AG09309 (cell line): ENCODE results near the gene MYO1A.

Source experiments
- DNase-seq: peaks from one replicate; pipeline ENCODE4 v3.0.0-alpha.2; 2010; ENCODE audit warnings: low read depth
- H3K4me3 ChIP-seq: 2 replicates; pipeline ENCODE4 v1.5.1; 2011; ENCODE audit warnings: mild to moderate bottlenecking, low read depth, low read length, moderate library complexity; ENCODE audit not compliant: control insufficient read depth
- TF ChIP-seq, protein P1 (sequence below): IDR thresholded peaks from 2 replicates; pipeline ENCODE4 v1.5.1; 2011; ENCODE audit warnings: mild to moderate bottlenecking, low read depth, low read length, inconsistent platforms; ENCODE audit not compliant: insufficient read depth, control insufficient read depth; ENCODE audit errors: missing control alignments

Gene MYO1A

DNA sequence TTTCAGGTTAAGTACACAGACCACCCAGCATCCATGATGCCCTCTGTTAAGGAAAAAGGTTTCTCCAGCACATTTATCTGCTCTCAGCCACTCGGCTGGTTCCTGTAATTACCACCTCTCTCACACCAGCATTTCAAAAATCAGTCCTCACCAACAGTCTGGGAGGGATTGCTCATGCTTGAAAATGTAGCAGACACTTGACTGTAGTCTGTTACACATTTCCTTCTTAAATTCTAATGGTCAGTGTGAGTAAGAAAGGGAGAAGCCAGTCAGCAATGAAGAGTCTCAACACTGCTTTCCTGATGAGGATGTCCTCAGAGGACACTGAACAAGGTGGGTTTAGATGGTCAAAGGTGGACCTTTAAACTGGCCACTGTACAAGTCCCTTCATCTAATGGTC lies 49.5 kb downstream of the MYO1A start:
- TF ChIP-seq, protein P1, sequence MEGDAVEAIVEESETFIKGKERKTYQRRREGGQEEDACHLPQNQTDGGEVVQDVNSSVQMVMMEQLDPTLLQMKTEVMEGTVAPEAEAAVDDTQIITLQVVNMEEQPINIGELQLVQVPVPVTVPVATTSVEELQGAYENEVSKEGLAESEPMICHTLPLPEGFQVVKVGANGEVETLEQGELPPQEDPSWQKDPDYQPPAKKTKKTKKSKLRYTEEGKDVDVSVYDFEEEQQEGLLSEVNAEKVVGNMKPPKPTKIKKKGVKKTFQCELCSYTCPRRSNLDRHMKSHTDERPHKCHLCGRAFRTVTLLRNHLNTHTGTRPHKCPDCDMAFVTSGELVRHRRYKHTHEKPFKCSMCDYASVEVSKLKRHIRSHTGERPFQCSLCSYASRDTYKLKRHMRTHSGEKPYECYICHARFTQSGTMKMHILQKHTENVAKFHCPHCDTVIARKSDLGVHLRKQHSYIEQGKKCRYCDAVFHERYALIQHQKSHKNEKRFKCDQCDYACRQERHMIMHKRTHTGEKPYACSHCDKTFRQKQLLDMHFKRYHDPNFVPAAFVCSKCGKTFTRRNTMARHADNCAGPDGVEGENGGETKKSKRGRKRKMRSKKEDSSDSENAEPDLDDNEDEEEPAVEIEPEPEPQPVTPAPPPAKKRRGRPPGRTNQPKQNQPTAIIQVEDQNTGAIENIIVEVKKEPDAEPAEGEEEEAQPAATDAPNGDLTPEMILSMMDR: no peak
- no peak overlapping the region for H3K4me3 ChIP-seq
- DNase-seq: no peak

DNA sequence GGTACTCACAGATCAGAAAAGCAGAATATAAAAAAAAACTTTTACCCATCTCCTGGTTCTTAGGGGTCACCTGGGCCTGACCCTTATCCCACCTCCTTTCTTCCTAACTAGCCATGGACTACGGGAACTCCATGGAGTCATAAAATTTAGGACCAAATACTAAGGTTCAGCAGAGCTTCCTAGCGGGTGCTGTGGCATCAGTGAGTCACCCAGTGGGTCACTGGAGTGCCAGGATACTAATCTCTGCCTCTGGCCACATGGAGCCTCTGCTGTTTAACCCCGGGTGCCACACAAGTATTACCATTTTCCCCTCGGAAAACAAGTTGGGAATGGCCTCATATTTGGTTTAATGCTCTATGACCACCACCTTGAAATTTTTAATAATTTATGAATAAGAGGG lies 50.5 kb downstream of the MYO1A start:
- TF ChIP-seq, protein P1: no peak
- no peak overlapping the region for H3K4me3 ChIP-seq
- DNase-seq: no peak

DNA sequence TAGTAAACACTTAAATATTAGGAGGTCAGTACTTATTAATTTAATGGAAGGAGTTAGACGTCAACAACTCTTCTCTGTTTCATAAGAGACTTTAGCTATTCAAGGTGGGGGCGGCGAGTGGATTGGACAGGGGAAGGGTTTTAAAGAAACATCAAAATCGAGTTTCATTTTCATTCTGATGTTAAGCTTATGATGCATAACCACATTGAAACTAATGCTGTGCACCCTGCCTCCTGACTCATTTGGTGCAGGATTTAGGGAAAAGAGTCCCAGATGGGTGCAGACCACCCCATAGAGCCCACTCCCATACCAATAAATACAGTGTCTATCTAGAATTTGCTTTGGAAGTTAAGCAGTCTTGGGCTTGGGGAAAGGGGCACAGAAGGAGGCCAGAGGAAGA lies 50.9 kb downstream of the MYO1A start:
- DNase-seq: no peak
- H3K4me3 ChIP-seq: no peak overlapping the region
- TF ChIP-seq, protein P1: no peak

DNA sequence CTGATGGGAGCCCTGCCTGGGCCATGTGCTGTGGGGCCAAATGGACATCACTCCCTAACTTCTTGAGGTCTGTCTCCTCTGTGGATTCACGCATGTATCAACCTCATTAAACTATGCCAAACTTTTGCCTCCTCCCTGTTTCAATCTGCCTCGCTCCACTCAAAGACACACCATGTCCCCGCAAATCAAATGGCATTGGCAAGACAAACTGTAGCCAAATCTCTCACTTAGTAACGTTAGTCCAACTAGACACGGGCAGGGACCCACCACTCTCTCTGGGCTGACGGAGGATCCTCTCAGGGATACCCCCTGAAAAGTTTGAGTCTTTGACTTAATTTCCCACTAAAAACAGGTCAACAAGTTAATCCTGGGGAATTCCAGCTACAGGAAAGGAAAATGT lies 51.6 kb downstream of the MYO1A start:
- TF ChIP-seq, protein P1: no peak
- no peak overlapping the region for H3K4me3 ChIP-seq
- no peak for DNase-seq

DNA sequence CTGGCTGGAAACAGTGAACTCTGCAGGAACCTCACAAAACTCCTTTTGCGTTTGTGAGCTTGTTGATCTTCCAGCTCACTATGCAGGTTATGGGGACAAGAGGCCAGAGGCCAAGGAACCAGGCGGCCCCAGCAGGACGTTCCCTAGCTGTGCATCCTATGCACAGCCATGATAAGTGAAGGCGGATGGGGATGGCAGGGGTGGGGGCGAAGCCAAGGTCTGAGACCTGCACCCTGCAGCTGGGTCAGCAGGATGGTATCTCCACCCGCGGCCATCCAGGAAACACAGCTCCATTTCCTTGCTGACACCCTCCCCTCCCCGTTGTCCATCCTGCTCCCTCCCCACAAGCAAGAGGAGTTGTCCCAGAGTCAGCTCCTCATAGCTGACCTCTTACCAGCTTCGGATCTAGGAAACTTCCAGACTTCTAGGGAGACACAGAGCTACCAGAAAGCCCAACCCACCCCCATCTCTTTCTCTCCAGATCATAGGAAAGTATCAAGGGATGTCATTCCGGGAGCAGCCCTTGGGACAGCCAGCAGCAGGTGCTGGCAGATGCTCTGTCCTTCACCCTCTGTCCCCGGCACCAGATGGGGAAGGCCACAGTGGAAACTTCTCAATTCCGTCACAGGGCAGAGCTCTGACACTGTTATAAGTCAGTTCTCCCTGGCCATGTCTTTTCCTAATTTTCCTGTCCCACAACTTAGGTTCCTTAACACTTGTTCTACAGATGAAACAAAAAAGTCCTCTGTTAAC lies 53.0 kb downstream of the MYO1A start:
- TF ChIP-seq, protein P1: no peak
- no peak overlapping the region for H3K4me3 ChIP-seq
- DNase-seq: no peak

DNA sequence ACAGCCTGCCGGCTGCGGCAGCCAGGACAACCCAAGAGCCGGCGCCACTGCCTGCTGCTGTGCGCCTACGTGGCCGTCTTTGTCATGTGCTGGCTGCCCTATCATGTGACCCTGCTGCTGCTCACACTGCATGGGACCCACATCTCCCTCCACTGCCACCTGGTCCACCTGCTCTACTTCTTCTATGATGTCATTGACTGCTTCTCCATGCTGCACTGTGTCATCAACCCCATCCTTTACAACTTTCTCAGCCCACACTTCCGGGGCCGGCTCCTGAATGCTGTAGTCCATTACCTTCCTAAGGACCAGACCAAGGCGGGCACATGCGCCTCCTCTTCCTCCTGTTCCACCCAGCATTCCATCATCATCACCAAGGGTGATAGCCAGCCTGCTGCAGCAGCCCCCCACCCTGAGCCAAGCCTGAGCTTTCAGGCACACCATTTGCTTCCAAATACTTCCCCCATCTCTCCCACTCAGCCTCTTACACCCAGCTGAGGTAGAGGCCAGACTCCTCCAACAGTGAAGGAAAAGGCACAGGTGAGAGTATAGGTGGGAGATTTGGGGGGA lies 53.9 kb downstream of the MYO1A start:
- no peak for DNase-seq
- no peak overlapping the region for H3K4me3 ChIP-seq
- TF ChIP-seq, protein P1: no peak
